CMK (cell line): ENCODE results near the gene APCDD1.
"Not testable (repeated sequence)": the region's sequence is repeated elsewhere in the genome, so short reads cannot be mapped to it uniquely, and the experiment has no call there.

ENCODE experiments used
- DNase-seq: peaks from one replicate; pipeline ENCODE4 v3.0.0-alpha.2; 2010; ENCODE audit warnings: low read depth

Gene APCDD1

GRCh38 chr18:10490401-10491165 is 36.1 kb downstream of the APCDD1 start:
- peak; percentile 17 for DNase-seq

GRCh38 chr18:10495936-10496335 is 41.5 kb downstream of the APCDD1 start:
- DNase-seq, result no peak

DNA sequence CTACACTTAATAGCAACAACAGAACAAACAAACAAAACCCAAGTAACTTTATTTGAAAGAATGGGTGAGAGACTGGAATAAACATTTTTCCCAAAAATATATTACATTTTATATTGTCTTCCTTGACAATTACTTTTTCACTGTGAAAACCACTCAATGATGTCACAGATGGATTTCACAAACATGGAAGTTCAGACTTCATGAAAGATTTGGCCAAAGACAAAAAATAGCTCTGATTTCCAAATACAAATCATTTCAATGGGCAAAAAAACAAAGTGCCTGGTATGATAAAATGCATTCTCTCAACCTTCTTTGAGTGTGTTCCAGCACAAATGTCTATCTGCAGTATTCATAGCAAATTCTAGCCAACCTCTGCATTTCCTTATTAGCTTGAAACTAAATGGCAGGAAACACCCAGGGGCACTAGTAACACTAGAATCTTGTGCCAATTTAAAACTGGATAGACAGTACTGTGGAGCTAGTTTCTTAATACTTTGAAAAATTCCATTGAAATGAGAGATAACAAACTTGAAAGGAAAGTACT is 42.8 kb downstream of the APCDD1 start:
- DNase-seq, result no peak

DNA sequence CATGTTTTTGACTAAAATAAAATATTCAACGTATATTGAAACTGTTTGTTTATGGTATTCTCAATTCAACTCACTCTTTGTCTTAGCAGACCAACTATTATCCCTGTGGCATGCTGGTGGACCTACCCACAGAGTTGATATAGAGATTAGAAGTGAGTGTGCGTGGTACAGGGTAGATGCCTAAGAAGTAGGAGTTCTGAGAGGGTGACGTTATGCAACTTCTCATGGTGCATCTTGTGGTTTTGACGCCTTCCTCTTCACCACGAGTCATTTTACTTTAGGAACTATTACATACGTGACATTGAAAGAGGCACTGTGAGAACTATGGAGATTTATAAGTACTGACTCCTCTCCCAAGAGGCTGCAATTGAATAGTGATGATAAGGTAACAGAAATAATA is 44.8 kb downstream of the APCDD1 start:
- DNase-seq, result no peak

GRCh38 chr18:10500038-10500437 is 45.6 kb downstream of the APCDD1 start:
- no peak for DNase-seq

DNA sequence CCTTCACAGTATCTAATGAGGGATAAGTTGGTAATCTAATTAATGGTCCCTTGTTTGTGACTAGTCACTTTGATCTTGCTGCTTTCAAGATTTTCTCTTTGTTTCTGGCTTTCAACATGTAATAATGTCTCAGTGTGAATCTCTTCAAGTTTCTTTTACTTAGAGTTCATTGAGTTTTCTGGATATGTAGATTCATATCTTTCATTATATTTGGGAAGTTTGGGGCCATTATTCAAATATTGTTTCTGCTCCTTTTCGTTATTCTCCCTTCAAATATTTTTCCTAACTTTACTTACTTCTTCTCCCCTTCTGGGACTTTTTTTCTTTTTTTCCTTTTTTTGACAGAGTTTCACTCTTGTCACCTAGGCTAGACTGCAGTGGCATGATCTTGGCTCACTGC is 50.3 kb downstream of the APCDD1 start:
- DNase-seq, result no peak

GRCh38 chr18:10505892-10506291 is 51.5 kb downstream of the APCDD1 start:
- DNase-seq, result not testable (repeated sequence)

GRCh38 chr18:10508591-10508990 is 54.2 kb downstream of the APCDD1 start:
- no peak for DNase-seq

DNA sequence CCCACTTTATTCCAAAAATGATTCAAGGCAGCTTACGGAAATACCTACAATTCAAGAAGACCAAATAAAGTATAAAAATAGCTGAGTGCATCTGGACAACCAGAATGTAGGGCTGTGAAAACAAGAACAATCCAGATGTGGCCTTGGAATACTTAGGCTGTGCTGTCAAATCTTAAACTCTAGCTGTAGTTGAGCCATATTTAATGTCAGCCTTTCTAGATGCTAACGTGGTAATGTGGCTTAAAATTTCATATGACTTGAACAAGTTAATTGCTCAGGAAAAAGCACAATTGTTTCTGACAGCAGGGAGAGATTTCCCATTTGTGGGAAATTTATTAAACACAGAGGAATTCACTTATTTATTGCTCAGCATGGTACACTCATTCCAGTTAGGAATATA is 56.8 kb downstream of the APCDD1 start:
- no peak for DNase-seq

DNA sequence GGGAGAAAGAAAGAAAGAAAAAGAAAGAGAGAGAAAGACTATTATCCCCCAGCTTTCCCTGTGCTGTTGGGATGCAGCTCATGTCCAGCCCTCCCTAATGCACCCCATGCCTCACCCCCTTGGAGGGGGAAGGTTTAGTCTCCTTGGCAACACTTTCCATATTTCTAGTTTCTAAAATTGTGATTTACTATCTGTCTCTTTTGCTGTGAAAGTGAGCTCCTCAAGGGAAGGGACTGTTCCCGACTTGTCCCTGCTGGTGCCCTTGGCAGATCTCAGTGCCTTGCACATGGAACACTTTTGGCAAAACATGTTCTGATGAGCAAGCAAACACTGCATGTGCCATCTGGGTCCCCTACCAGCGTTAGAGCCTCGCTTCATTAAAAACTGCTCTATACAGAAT is 59.6 kb downstream of the APCDD1 start:
- DNase-seq, result no peak

- DNase-seq, result no peak
These were observed 60.2 kb downstream of the APCDD1 start for GRCh38 chr18:10514601-10515000.

DNA sequence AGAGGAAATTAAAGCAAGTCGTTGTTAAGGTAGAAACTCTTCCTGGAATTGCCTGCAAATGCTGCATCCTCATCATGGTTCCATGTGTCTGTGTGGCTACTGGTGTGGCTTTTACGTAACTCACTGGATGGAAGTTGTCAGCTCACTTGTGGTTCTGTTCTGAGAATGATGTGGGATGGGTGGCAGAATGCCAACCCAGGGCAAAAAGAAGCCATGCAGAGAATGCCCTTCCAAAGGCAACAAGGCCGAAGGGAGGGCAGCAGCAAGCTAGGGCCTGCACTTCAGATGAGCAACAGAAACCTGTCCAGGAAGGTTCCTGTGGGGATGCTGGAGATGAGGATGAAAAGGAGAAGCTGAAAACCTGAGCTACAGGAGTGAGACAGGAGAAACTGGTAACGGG is 61.0 kb downstream of the APCDD1 start:
- DNase-seq, result no peak

DNA sequence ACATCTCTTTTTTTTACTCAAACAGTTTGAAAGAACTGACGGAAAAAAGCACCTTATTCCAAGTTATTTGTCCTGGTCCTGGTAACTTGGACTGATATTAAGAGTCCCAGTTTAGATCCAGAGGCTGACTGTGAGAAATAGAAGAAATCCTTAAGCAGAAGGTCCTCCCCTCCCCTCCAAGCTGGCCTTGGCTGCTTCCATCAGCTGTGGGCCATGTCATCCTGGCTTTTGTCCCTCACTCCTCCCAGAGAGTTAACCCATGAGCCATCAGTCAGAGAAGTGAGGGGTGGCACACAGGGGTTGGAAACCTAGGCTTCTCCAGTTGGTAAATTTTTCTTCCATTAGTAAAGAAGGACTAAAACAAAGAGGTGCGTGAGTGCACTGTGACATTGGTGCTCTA is 61.6 kb downstream of the APCDD1 start:
- no peak for DNase-seq

GRCh38 chr18:10518595-10519255 is 64.3 kb downstream of the APCDD1 start:
- no peak for DNase-seq

DNA sequence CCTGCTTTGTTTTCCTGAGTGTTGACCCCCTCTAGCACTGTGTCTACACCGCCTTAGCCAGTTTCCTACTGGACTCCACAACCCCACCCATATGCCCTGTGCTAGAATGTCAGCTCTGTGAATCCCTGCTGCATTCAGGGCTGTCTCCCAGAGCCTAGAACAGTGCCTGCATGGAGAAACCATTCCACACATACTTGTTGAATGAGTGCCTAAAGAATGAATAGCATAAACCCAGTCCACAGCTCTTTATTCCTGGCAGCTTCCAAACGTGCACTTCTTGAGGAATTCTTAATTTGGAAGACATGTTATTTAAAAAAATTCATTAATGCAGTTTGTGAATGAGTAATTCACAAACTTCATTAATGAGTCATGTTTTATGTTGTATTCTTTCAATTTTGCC is 64.9 kb downstream of the APCDD1 start:
- no peak for DNase-seq

GRCh38 chr18:10519999-10520935 is 65.8 kb downstream of the APCDD1 start:
- DNase-seq, result peak; percentile 49

GRCh38 chr18:10521566-10521965 is 67.1 kb downstream of the APCDD1 start:
- DNase-seq, result no peak

DNA sequence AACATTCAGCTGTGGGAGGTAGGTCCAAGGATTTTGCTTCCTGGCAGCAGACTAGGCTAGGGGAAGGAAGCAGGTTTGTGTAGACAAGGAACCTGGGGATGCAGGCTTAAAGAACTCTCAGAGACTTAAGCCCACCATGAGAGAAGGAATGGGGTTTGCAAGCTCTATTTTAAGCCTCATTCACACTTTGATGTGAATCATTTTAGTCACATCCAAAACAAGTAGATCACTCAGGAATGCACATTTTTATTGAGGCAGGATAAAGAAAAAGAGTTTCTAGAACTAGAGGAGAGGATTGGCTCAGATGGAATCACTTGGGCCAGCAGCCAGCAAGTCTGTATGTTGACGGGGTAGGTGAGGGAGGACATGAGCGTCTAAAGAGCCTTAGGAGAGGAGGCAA is 68.1 kb downstream of the APCDD1 start:
- DNase-seq, result no peak

- no peak for DNase-seq
These were observed 69.1 kb downstream of the APCDD1 start for GRCh38 chr18:10523544-10523943.

- DNase-seq, result no peak
These were observed 70.3 kb downstream of the APCDD1 start for GRCh38 chr18:10524507-10525370.

GRCh38 chr18:10525371-10525691 is 70.9 kb downstream of the APCDD1 start:
- DNase-seq, result no peak
